Calu3 (cell line): ENCODE data around the gene CEMIP2. TPM values are rescaled to one million over a fixed set of nuclear protein-coding genes. Genes with fewer than 3 reads are reported as not detected.

Experiments used
- BruUV-seq: library from RNA; stranded (reverse); fragments of 400-500 nt; replicated peaks from 2 replicates; lab custom pipeline; 2021; lab: Mats Ljungman, UMichigan
- CTCF ChIA-PET: fragments of 300-600 bp; sonication (Branson Sonifier 250); formaldehyde crosslinking; loops from one replicate; lab custom pipeline; 2022; ENCODE audit warnings: antibody characterized with exemption; lab: Charles Lee
- DNase-seq: peaks from one replicate; pipeline ENCODE4 v3.0.0; 2022
- H3K27ac Mint-ChIP-seq: one replicate; pipeline ENCODE4 v1.8.0; 2022; ENCODE audit warnings: mixed read lengths; ENCODE audit not compliant: unreplicated experiment
- H3K27me3 Mint-ChIP-seq: one replicate; pipeline ENCODE4 v1.8.0; 2022; ENCODE audit warnings: mixed read lengths; ENCODE audit not compliant: unreplicated experiment
- H3K36me3 Mint-ChIP-seq: one replicate; pipeline ENCODE4 v1.8.0; 2022; ENCODE audit warnings: mild to moderate bottlenecking, moderate library complexity, mixed read lengths; ENCODE audit not compliant: insufficient read depth, unreplicated experiment
- H3K4me1 Mint-ChIP-seq: one replicate; pipeline ENCODE4 v1.8.0; 2022; ENCODE audit warnings: mild to moderate bottlenecking, low read depth, mixed read lengths; ENCODE audit not compliant: unreplicated experiment
- H3K4me3 Mint-ChIP-seq: one replicate; pipeline ENCODE4 v1.8.0; 2022; ENCODE audit warnings: mild to moderate bottlenecking, low read depth, moderate library complexity, mixed read lengths; ENCODE audit not compliant: unreplicated experiment
- H3K9me3 Mint-ChIP-seq: one replicate; pipeline ENCODE4 v1.8.0; 2022; ENCODE audit warnings: low read depth, mixed read lengths; ENCODE audit not compliant: unreplicated experiment
- CTCF ChIP-seq: fragments of 200-600 bp; IDR thresholded peaks from one replicate; pipeline ENCODE4 v1.8.0; 2022; ENCODE audit warnings: antibody characterized with exemption; ENCODE audit not compliant: unreplicated experiment
- intact Hi-C: fragments of 100-400 bp; cut with micrococcal nuclease; formaldehyde crosslinking; loops from one replicate; pipeline ENCODE4 v1.10.0; 2022; ENCODE audit not compliant: unreplicated experiment
- total RNA-seq: library from RNA; stranded (reverse); gene quantifications from 2 replicates; pipeline ENCODE4 v1.2.3, GENCODE V29; 2022

Gene CEMIP2
- total RNA-seq, 1 experiment from 2014 or later, result 122 TPM

GRCh38 chr9:71681104-71681707, 87.1 kb downstream of the CEMIP2 start:
- intact Hi-C loops, result loop anchor here (5.0 kb wide), 1 partner anchor 81 kb away; no protein-coding TSS in a partner anchor
- CTCF ChIA-PET, result interaction anchor here (0.6 to 1.3 kb wide), 2 partner anchors 60 to 88 kb away, joined by 4 to 10 read pairs; no protein-coding TSS in a partner anchor
- TF ChIP-seq CTCF, result no peak
- no peak for DNase-seq
- Mint-ChIP-seq H3K4me3 (no peak overlapping the region), H3K9me3 (no peaks in the 10 kb centered on the region), H3K36me3 (peaks cover 59% of the 10 kb centered on the region), H3K27ac (peak overlapping the region; percentile 94), H3K4me1 (peaks cover 72% of the 10 kb centered on the region), H3K27me3 (no peaks in the 10 kb centered on the region)
- BruUV-seq, result no TSS peak

- peak overlapping the region; percentile 45 for H3K4me3 Mint-ChIP-seq
- H3K9me3 Mint-ChIP-seq, result no peaks in the 10 kb centered on the region
- intact Hi-C loops, result loop anchor here (5.0 kb wide), 1 partner anchor 82 kb away; no protein-coding TSS in a partner anchor
- no TSS peak for BruUV-seq
- peak overlapping the region; percentile 94 for H3K27ac Mint-ChIP-seq
- peaks cover 65% of the 10 kb centered on the region for H3K4me1 Mint-ChIP-seq
- H3K36me3 Mint-ChIP-seq, result peaks cover 55% of the 10 kb centered on the region
- no peak for DNase-seq
- no peaks in the 10 kb centered on the region for H3K27me3 Mint-ChIP-seq
- no peak for TF ChIP-seq CTCF
- CTCF ChIA-PET, result interaction anchor here (1.3 kb wide), 1 partner anchor 89 kb away, joined by 4 read pairs; no protein-coding TSS in a partner anchor
These were observed 87.9 kb downstream of the CEMIP2 start for GRCh38 chr9:71680189-71680980.

- peaks cover 67% of the 10 kb centered on the region for H3K4me1 Mint-ChIP-seq
- DNase-seq, result no peak
- no peaks in the 10 kb centered on the region for H3K9me3 Mint-ChIP-seq
- no TSS peak for BruUV-seq
- H3K27ac Mint-ChIP-seq, result peak overlapping the region; percentile 94
- no peak for TF ChIP-seq CTCF
- no peaks in the 10 kb centered on the region for H3K27me3 Mint-ChIP-seq
- CTCF ChIA-PET, result no interaction called here
- peaks cover 56% of the 10 kb centered on the region for H3K36me3 Mint-ChIP-seq
- intact Hi-C loops, result no loop called here
- H3K4me3 Mint-ChIP-seq, result no peak overlapping the region
These were observed 89.3 kb downstream of the CEMIP2 start for GRCh38 chr9:71678999-71679398.

GRCh38 chr9:71677209-71677608, 91.1 kb downstream of the CEMIP2 start:
- Mint-ChIP-seq H3K9me3 (no peaks in the 10 kb centered on the region), H3K27me3 (no peaks in the 10 kb centered on the region), H3K4me3 (no peak overlapping the region), H3K27ac (peak overlapping the region; percentile 94), H3K4me1 (peaks cover 58% of the 10 kb centered on the region), H3K36me3 (peaks cover 46% of the 10 kb centered on the region)
- intact Hi-C loops, result no loop called here
- CTCF ChIA-PET, result no interaction called here
- no peak for TF ChIP-seq CTCF
- no TSS peak for BruUV-seq
- no peak for DNase-seq
